ENCODE measurements around the gene CCBE1. TPM values are rescaled to one million over a fixed set of nuclear protein-coding genes. Genes with fewer than 3 reads are reported as not detected.

CCBE1 gene
- total RNA-seq, 2 donors from 2014 or later: 0.27 to 3.1 TPM

- no peak for DNase-seq
- no peaks in the 10 kb centered on the region for H3K36me3 ChIP-seq
- no peaks in the 10 kb centered on the region for H3K4me1 ChIP-seq
- no peak overlapping the region for H3K27ac ChIP-seq
- no peaks in the 10 kb centered on the region for H3K27me3 ChIP-seq
- H3K9me3 ChIP-seq: no peaks in the 10 kb centered on the region
- H3K9ac ChIP-seq (ENCODE audit: low read depth in 2 of 2, low read length in 2 of 2): no peak overlapping the region
- intact Hi-C loops (cut with DNase I): no loop called here
- H3K4me3 ChIP-seq: no peak overlapping the region
- no peak for TF ChIP-seq CTCF (IDR thresholded peaks at IDR 0.05)
These were observed 86.6 kb downstream of the CCBE1 start for GRCh38 chr18:59610546-59611140.

- no peaks in the 10 kb centered on the region for H3K27me3 ChIP-seq
- no peaks in the 10 kb centered on the region for H3K36me3 ChIP-seq
- H3K4me1 ChIP-seq: no peaks in the 10 kb centered on the region
- no peak overlapping the region for H3K27ac ChIP-seq
- no peak for DNase-seq
- H3K9me3 ChIP-seq: no peaks in the 10 kb centered on the region
- no peak overlapping the region for H3K9ac ChIP-seq (ENCODE audit: low read depth in 2 of 2, low read length in 2 of 2)
- intact Hi-C loops (cut with DNase I): no loop called here
- no peak overlapping the region for H3K4me3 ChIP-seq
- TF ChIP-seq CTCF (IDR thresholded peaks at IDR 0.05): no peak
These were observed 87.6 kb downstream of the CCBE1 start for GRCh38 chr18:59609654-59610053.

- H3K36me3 ChIP-seq: no peaks in the 10 kb centered on the region
- H3K9me3 ChIP-seq: no peaks in the 10 kb centered on the region
- TF ChIP-seq CTCF (IDR thresholded peaks at IDR 0.05): no peak
- H3K27me3 ChIP-seq: no peaks in the 10 kb centered on the region
- no peak overlapping the region for H3K9ac ChIP-seq (ENCODE audit: low read depth in 2 of 2, low read length in 2 of 2)
- H3K27ac ChIP-seq: no peak overlapping the region
- no peaks in the 10 kb centered on the region for H3K4me1 ChIP-seq
- no peak overlapping the region for H3K4me3 ChIP-seq
- no peak for DNase-seq
- intact Hi-C loops (cut with DNase I): no loop called here
These were observed 89.8 kb downstream of the CCBE1 start for GRCh38 chr18:59607471-59607870.

GRCh38 chr18:59607078-59607379 lies 90.2 kb downstream of the CCBE1 start:
- DNase-seq: no peak
- H3K27me3 ChIP-seq: no peaks in the 10 kb centered on the region
- no peak overlapping the region for H3K4me3 ChIP-seq
- intact Hi-C loops (cut with DNase I): no loop called here
- H3K9me3 ChIP-seq: no peaks in the 10 kb centered on the region
- H3K36me3 ChIP-seq: no peaks in the 10 kb centered on the region
- no peak overlapping the region for H3K27ac ChIP-seq
- TF ChIP-seq CTCF (IDR thresholded peaks at IDR 0.05): no peak
- no peak overlapping the region for H3K9ac ChIP-seq (ENCODE audit: low read depth in 2 of 2, low read length in 2 of 2)
- H3K4me1 ChIP-seq: no peaks in the 10 kb centered on the region

- H3K4me3 ChIP-seq: no peak overlapping the region
- TF ChIP-seq CTCF (IDR thresholded peaks at IDR 0.05): no peak
- no peaks in the 10 kb centered on the region for H3K4me1 ChIP-seq
- H3K27me3 ChIP-seq: no peaks in the 10 kb centered on the region
- no peaks in the 10 kb centered on the region for H3K36me3 ChIP-seq
- H3K27ac ChIP-seq: no peak overlapping the region
- DNase-seq: no peak
- no peaks in the 10 kb centered on the region for H3K9me3 ChIP-seq
- intact Hi-C loops (cut with DNase I): no loop called here
- no peak overlapping the region for H3K9ac ChIP-seq (ENCODE audit: low read depth in 2 of 2, low read length in 2 of 2)
These were observed 90.8 kb downstream of the CCBE1 start for GRCh38 chr18:59606193-59607077.
